Activated CD4-positive, alpha-beta memory T cell treated with anti-CD3 and anti-CD28 coated beads for 36 hours (primary cell): ENCODE results near the gene TMEM208. TPM values are rescaled to one million over a fixed set of nuclear protein-coding genes. Genes with fewer than 3 reads are reported as not detected.

Experiments used
- CTCF ChIA-PET: fragments of 350-600 bp; sonication (Branson Sonifier 250); formaldehyde crosslinking; loops from one replicate; lab custom pipeline; 2021; ENCODE audit warnings: antibody characterized with exemption, inconsistent platforms; lab: Charles Lee
- POLR2A ChIA-PET: fragments of 350-600 bp; sonication (Branson Sonifier 250); formaldehyde crosslinking; loops from one replicate; lab custom pipeline; 2021; ENCODE audit warnings: antibody characterized with exemption; lab: Charles Lee
- DNase-seq: peaks from one replicate; pipeline ENCODE4 v3.0.0-alpha.2; 2020
- H3K27ac Mint-ChIP-seq: one replicate; pipeline ENCODE4 v1.8.0; 2021; ENCODE audit warnings: mixed read lengths
- H3K27me3 Mint-ChIP-seq: one replicate; pipeline ENCODE4 v1.8.0; 2021; ENCODE audit warnings: mixed read lengths
- H3K36me3 Mint-ChIP-seq: one replicate; pipeline ENCODE4 v1.8.0; 2021; ENCODE audit warnings: mixed read lengths
- H3K4me1 Mint-ChIP-seq: one replicate; pipeline ENCODE4 v1.8.0; 2021; ENCODE audit warnings: low read depth, mixed read lengths
- H3K4me3 Mint-ChIP-seq: one replicate; pipeline ENCODE4 v1.8.0; 2021; ENCODE audit warnings: mild to moderate bottlenecking, mixed read lengths
- H3K9me3 Mint-ChIP-seq: one replicate; pipeline ENCODE4 v1.8.0; 2021; ENCODE audit warnings: mixed read lengths
- intact Hi-C: fragments of 100-400 bp; cut with micrococcal nuclease; formaldehyde crosslinking; loops from one replicate; pipeline ENCODE4 v1.15.1; 2023
- total RNA-seq, 2 experiments: library from RNA; stranded (reverse); gene quantifications; one replicate each; pipeline ENCODE4 v1.2.3, GENCODE V29; 2021

Gene TMEM208
- total RNA-seq, 2 experiments from 2014 or later, result 36.7 to 39.3 TPM

DNA sequence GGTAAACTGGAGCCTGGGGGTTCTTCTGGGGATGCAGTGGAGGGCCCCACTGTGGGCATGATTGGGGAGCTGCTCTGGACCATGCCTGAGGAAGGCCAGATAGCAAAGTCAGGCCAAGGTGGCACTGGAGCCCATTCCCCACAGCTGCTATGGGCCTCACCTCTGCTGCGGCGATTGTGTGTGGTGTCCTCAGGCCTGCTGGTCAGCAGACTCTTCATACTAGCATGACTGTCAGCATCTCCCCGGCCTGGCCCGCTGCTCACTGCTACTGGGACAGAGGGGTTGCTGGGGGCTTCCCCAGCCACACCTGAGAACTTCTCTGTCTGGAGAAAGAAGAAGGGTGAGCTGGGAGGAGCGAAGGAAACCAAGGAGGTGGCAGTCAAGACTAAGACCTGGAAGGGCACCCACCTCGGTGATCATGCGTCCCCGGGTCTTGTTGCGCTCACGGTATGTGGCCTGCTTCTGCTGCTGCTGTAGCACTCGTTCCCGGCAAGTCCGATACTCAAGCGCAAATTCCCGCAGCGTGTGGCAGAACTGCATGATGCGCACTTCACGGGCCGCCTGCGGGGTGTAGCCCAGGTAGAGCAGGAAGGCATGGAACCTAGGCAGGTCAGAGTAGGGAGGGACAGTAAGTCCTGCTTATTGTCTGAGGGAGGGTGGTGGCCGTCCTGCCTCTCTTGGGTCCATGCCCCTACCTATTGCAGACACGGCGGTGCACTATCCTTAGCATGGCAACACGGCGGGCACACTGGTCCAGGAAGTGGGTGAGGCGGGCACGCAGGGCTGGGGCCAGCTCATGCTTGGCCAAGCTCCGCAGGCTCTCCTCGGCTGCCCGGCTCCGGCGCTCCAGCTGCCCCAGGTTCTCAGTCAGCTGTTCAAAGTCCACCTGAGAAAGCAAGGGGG lies 3.2 kb downstream of the TMEM208 start:
- peaks cover 38% of the 10 kb centered on the region for H3K36me3 Mint-ChIP-seq
- no peak overlapping the region for H3K4me3 Mint-ChIP-seq
- no peaks in the 10 kb centered on the region for H3K27me3 Mint-ChIP-seq
- CTCF ChIA-PET, result interaction anchor here (0.6 to 2.6 kb wide), 4 partner anchors 8 to 236 kb away, joined by 3 to 8 read pairs (median 3); no protein-coding TSS in a partner anchor
- H3K27ac Mint-ChIP-seq, result no peak overlapping the region
- no peak for DNase-seq
- POLR2A ChIA-PET, result interaction anchor here (1.1 kb wide), 1 partner anchor 15 kb away, joined by 3 read pairs; no protein-coding TSS in a partner anchor
- intact Hi-C loops, result no loop called here
- no peaks in the 10 kb centered on the region for H3K9me3 Mint-ChIP-seq
- H3K4me1 Mint-ChIP-seq, result peaks cover 27% of the 10 kb centered on the region

- Mint-ChIP-seq H3K9me3 (no peaks in the 10 kb centered on the region), H3K27me3 (no peaks in the 10 kb centered on the region), H3K4me1 (peaks cover 20% of the 10 kb centered on the region), H3K27ac (no peak overlapping the region), H3K36me3 (peaks cover 43% of the 10 kb centered on the region), H3K4me3 (no peak overlapping the region)
- ChIA-PET POLR2A (no interaction called here), CTCF (interaction anchor here (0.6 to 1.0 kb wide), 2 partner anchors 28 to 236 kb away, joined by 3 read pairs; no protein-coding TSS in a partner anchor)
- DNase-seq, result no peak
- intact Hi-C loops, result no loop called here
Observed at GRCh38 chr16:67230809-67231660, 4.1 kb downstream of the TMEM208 start.

DNA sequence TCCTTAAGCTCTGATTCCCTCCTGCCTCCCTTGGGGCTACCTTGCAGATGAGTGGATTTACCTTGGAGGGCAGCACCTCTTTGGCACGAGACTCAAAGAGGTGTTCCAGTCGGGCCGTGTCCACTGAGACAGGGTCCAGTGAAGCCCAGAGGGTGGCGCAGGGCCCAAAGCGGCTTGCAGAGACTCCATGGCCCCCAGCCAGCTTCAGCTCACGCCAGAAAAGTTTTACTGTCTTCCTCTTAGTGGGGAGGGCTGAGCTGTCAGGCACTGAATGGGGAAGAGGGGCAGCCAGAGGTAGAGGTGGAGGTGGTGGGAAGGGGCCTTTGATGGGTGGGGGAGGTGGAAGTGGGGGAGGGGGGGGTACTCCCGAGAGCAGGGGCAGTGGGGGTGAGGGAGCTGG lies 6.7 kb downstream of the TMEM208 start:
- Mint-ChIP-seq H3K27ac (no peak overlapping the region), H3K4me3 (no peak overlapping the region), H3K4me1 (peaks cover 6% of the 10 kb centered on the region), H3K36me3 (peaks cover 51% of the 10 kb centered on the region), H3K9me3 (no peaks in the 10 kb centered on the region), H3K27me3 (no peaks in the 10 kb centered on the region)
- no peak for DNase-seq
- intact Hi-C loops, result no loop called here
- ChIA-PET POLR2A (interaction anchor here (0.8 to 1.5 kb wide), 2 partner anchors 10 to 27 kb away, joined by 3 to 4 read pairs; no protein-coding TSS in a partner anchor), CTCF (interaction anchor here (0.8 kb wide), 1 partner anchor 35 kb away, joined by 3 read pairs; no protein-coding TSS in a partner anchor)

DNA sequence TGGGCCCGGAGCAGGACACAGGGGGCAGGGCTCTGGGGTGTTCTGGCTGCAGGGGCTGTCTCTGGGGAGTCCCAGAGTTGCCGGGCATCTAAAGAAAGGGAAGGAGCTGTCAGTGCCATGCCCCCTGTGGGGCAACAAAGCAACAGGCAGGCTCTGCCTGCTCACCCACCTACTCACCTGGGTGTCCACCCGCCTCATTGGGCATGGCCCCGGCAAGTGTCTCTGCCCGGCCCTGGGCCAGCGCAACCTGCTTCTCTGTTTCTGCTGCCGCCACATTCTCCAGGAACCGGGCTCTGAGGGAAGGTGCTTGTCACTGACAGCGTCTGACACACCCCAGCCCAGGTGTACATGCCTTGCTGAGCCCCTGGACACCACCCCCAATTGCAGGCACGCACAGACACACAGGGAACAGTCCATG lies 7.3 kb downstream of the TMEM208 start:
- CTCF ChIA-PET, result interaction anchor here (0.8 kb wide), 1 partner anchor 36 kb away, joined by 3 read pairs; no protein-coding TSS in a partner anchor
- intact Hi-C loops, result no loop called here
- Mint-ChIP-seq H3K27ac (no peak overlapping the region), H3K4me3 (no peak overlapping the region), H3K36me3 (peaks cover 48% of the 10 kb centered on the region), H3K4me1 (peaks cover 6% of the 10 kb centered on the region), H3K27me3 (no peaks in the 10 kb centered on the region), H3K9me3 (no peaks in the 10 kb centered on the region)
- POLR2A ChIA-PET, result interaction anchor here (1.5 kb wide), 1 partner anchor 10 kb away, joined by 4 read pairs; no protein-coding TSS in a partner anchor
- no peak for DNase-seq

GRCh38 chr16:67235816-67236562 lies 9.1 kb downstream of the TMEM208 start:
- CTCF ChIA-PET, result interaction anchor here (1.6 kb wide), 2 partner anchors 8 to 9 kb away, joined by 4 to 5 read pairs; partner anchors contain the start of gene TMEM208
- H3K4me3 Mint-ChIP-seq, result peak overlapping the region; percentile 76
- intact Hi-C loops, result loop anchor here (1.0 kb wide), 2 partner anchors 8 to 9 kb away; partner anchors contain the start of gene TMEM208
- no peaks in the 10 kb centered on the region for H3K9me3 Mint-ChIP-seq
- POLR2A ChIA-PET, result interaction anchor here (0.5 to 1.9 kb wide), 5 partner anchors 9 to 61 kb away, joined by 3 to 10 read pairs (median 6); partner anchors contain the start of genes FHOD1 and TMEM208
- DNase-seq, result peak; percentile 78
- peaks cover 14% of the 10 kb centered on the region for H3K4me1 Mint-ChIP-seq
- H3K27ac Mint-ChIP-seq, result peak overlapping the region; percentile 98
- H3K27me3 Mint-ChIP-seq, result no peaks in the 10 kb centered on the region
- peaks cover 43% of the 10 kb centered on the region for H3K36me3 Mint-ChIP-seq

DNA sequence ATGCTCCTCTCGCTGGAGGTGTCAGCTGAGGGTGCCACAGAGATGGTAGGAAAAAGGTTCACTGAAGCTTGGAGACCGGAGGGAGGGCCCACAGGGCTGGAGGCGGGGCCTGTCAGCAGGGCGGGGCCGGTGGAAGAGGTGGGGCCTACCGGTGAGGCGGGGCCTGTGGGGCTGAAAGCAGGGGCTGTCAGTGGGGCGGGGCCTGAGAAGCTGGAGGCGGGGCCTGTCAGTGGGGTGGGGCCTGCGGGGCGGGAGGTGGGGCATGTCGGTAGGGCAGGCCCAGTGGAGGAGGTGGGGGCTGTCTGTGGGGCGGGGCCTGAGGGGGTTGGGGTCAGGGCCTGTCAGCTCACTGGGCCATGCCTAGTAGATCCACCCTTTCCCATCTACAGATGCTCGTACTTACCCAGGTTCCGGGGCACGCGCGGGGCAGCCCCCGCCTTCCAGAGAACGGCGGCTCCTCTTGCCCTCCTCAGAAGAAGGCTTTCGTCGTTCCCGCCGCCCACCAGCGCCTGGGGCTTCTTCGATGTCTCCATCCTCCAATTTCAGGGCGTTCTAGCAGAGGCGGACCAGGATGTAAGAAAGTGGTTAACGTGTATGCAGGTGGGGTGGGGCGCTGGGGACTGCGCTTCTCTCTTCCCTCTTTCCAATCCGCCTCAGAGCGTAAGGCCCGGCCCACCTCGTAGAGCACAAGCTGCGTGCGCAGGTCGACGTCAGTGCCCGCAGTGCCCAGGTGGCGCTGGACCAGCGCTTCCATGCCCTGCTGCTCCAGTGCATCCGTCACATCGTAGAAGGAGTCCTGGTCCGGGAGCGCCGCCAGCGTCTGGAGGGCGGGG lies 9.8 kb downstream of the TMEM208 start:
- Mint-ChIP-seq H3K36me3 (peaks cover 36% of the 10 kb centered on the region), H3K9me3 (no peaks in the 10 kb centered on the region), H3K27ac (peak overlapping the region; percentile 98), H3K27me3 (no peaks in the 10 kb centered on the region), H3K4me3 (peak overlapping the region; percentile 76), H3K4me1 (peaks cover 21% of the 10 kb centered on the region)
- intact Hi-C loops, result loop anchor here (1.0 kb wide), 2 partner anchors 8 to 9 kb away; partner anchors contain the start of gene TMEM208
- peak; percentile 91 for DNase-seq
- CTCF ChIA-PET, result interaction anchor here (1.6 to 1.8 kb wide), 4 partner anchors 8 to 10 kb away, joined by 4 to 5 read pairs (median 4); partner anchors contain the start of gene TMEM208
- POLR2A ChIA-PET, result interaction anchor here (0.5 to 1.9 kb wide), 4 partner anchors 8 to 61 kb away, joined by 4 to 10 read pairs (median 7); partner anchors contain the start of genes FHOD1 and TMEM208

- intact Hi-C loops, result no loop called here
- H3K27me3 Mint-ChIP-seq, result no peaks in the 10 kb centered on the region
- peaks cover 36% of the 10 kb centered on the region for H3K36me3 Mint-ChIP-seq
- peak overlapping the region; percentile 21 for H3K27ac Mint-ChIP-seq
- no peaks in the 10 kb centered on the region for H3K9me3 Mint-ChIP-seq
- no peak for DNase-seq
- peaks cover 26% of the 10 kb centered on the region for H3K4me1 Mint-ChIP-seq
- CTCF ChIA-PET, result interaction anchor here (0.5 to 1.8 kb wide), 5 partner anchors 8 to 228 kb away, joined by 3 to 4 read pairs (median 3); partner anchors contain the start of genes TMEM208 and TPPP3
- no peak overlapping the region for H3K4me3 Mint-ChIP-seq
- POLR2A ChIA-PET, result interaction anchor here (1.3 kb wide), 1 partner anchor 11 kb away, joined by 4 read pairs; the partner anchor contains the start of gene TMEM208
Observed at GRCh38 chr16:67237396-67238277, 10.7 kb downstream of the TMEM208 start.

DNA sequence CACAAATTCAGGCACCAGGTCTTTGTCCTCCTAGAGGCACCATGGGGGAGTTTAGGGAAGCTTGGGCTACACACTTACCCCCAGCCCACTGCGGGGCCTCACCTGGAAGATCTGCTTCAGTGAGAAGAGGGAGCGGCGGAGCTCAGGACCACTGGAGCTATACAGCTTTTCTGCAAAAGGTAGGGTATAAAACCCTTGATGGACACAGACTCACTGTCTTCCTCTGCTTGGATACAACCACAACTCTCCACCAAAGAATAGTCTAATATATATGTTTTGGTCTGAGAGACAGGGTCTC lies 11.3 kb downstream of the TMEM208 start:
- CTCF ChIA-PET, result interaction anchor here (0.8 to 1.8 kb wide), 4 partner anchors 8 to 155 kb away, joined by 3 to 4 read pairs (median 4); partner anchors contain the start of genes TMEM208 and TPPP3
- Mint-ChIP-seq H3K4me3 (no peak overlapping the region), H3K27ac (no peak overlapping the region), H3K36me3 (peaks cover 34% of the 10 kb centered on the region), H3K4me1 (peaks cover 27% of the 10 kb centered on the region), H3K27me3 (no peaks in the 10 kb centered on the region), H3K9me3 (no peaks in the 10 kb centered on the region)
- intact Hi-C loops, result no loop called here
- POLR2A ChIA-PET, result interaction anchor here (1.3 kb wide), 1 partner anchor 11 kb away, joined by 4 read pairs; the partner anchor contains the start of gene TMEM208
- no peak for DNase-seq

DNA sequence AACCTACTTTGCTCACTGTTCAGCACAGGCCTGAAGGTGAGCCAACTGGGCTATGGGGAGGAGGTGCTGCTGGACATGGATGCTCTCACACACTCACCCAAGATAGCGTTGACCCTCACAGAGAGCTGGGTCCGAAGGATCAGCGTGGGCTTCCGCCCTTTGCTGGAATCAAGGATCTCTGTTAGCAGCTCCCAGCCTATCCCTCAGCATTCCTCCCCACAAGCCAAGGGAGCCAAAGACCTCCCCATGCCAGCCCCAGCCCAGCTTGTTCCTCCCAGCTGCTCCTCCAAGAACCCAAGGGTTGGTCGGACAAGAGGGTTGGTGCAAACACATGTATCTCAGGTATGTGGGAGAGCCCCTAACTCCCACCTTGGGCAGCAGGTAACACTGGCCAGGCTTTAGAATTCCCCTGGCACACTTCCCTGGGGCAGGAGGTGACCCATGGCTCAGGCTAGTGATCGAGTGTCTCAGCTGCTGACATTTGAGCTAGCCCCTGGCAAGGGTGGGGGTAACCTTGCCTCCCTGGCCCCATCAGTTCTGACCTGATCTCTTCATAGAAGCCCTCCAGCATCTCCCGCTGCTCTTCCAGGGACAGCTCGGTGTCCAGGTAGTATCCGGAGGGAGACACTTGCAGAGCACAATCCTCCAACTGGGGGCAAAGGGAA lies 12.0 kb downstream of the TMEM208 start:
- H3K27ac Mint-ChIP-seq, result no peak overlapping the region
- peaks cover 30% of the 10 kb centered on the region for H3K36me3 Mint-ChIP-seq
- H3K4me3 Mint-ChIP-seq, result no peak overlapping the region
- intact Hi-C loops, result no loop called here
- ChIA-PET POLR2A (no interaction called here), CTCF (interaction anchor here (0.7 to 1.8 kb wide), 5 partner anchors 9 to 221 kb away, joined by 3 to 4 read pairs (median 3); partner anchors contain the start of genes FHOD1 and TMEM208)
- no peaks in the 10 kb centered on the region for H3K9me3 Mint-ChIP-seq
- H3K27me3 Mint-ChIP-seq, result no peaks in the 10 kb centered on the region
- no peak for DNase-seq
- peaks cover 34% of the 10 kb centered on the region for H3K4me1 Mint-ChIP-seq
